Panc1 (cell line): ENCODE measurements around the gene PMPCA. TPM values are rescaled to one million over a fixed set of nuclear protein-coding genes. Genes with fewer than 3 reads are reported as not detected.

Experiments used
- ATAC-seq: fragments of 200-7000 bp; cut with Tn5 transposase; 2 replicates; pipeline ENCODE4 v1.9.1; 2020; ENCODE audit warnings: mild to moderate bottlenecking, moderate library complexity
- BruUV-seq: library from RNA; stranded (reverse); fragments of 400-500 nt; replicated peaks from 2 replicates; lab custom pipeline; 2021; lab: Mats Ljungman, UMichigan
- CTCF ChIA-PET: fragments of 300-600 bp; sonication (Branson Sonifier 250); formaldehyde crosslinking; loops from one replicate; lab custom pipeline; 2022; ENCODE audit warnings: antibody characterized with exemption; lab: Charles Lee
- POLR2A ChIA-PET: fragments of 300-600 bp; sonication (Branson Sonifier 250); formaldehyde crosslinking; loops from one replicate; lab custom pipeline; 2022; ENCODE audit warnings: antibody characterized with exemption; lab: Charles Lee
- DNase-seq: peaks from one replicate; pipeline ENCODE4 v3.0.0-alpha.2; 2010; ENCODE audit warnings: low read depth, low spot score
- H3K27ac ChIP-seq: 2 replicates; pipeline ENCODE4 v1.5.1; 2011; ENCODE audit warnings: mild to moderate bottlenecking, low read length, inconsistent platforms
- H3K27me3 ChIP-seq: fragments of 200-500 bp; sonication (Bioruptor generic); 2 replicates; pipeline ENCODE4 v1.6.0; 2014; ENCODE audit warnings: low read length, inconsistent platforms; ENCODE audit not compliant: control insufficient read depth, insufficient read depth
- H3K36me3 ChIP-seq: fragments of 200-500 bp; sonication (Bioruptor generic); 2 replicates; pipeline ENCODE4 v1.5.1; 2014; ENCODE audit warnings: inconsistent platforms, mild to moderate bottlenecking, low read length, moderate library complexity; ENCODE audit not compliant: control insufficient read depth, insufficient read depth
- H3K4me1 ChIP-seq: 2 replicates; pipeline ENCODE4 v1.5.1; 2011; ENCODE audit warnings: inconsistent platforms, mild to moderate bottlenecking, low read length, moderate library complexity; ENCODE audit not compliant: control insufficient read depth, insufficient read depth
- H3K4me3 ChIP-seq, 2 experiments: 2 replicates each; pipeline ENCODE4 v1.5.1; 2011 to 2012; ENCODE audit warnings: low read depth in 2 of 2, low read length in 2 of 2, mild to moderate bottlenecking in 2 of 2, inconsistent platforms in 1 of 2, moderate library complexity in 1 of 2
- H3K9me3 ChIP-seq: fragments of 200-500 bp; sonication (Bioruptor generic); 2 replicates; pipeline ENCODE4 v1.5.1; 2014; ENCODE audit warnings: low read depth, mild to moderate bottlenecking, inconsistent platforms, low read length, moderate library complexity; ENCODE audit not compliant: control insufficient read depth, insufficient read depth
- POLR2AphosphoS5 ChIP-seq: IDR thresholded peaks from 2 replicates; pipeline ENCODE4 v1.6.1; 2012; ENCODE audit warnings: mild to moderate bottlenecking, low read depth, low read length, moderate library complexity
- SIN3A ChIP-seq: IDR thresholded peaks from 2 replicates; pipeline ENCODE4 v1.6.1; 2012; ENCODE audit warnings: low read depth, mild to moderate bottlenecking, low read length, moderate library complexity, borderline replicate concordance; ENCODE audit not compliant: insufficient read depth
- TCF7L2 ChIP-seq: IDR thresholded peaks from 2 replicates; pipeline ENCODE4 v1.6.1; 2011; ENCODE audit warnings: mild to moderate bottlenecking, low read depth, low read length, inconsistent platforms
- in situ Hi-C: cut with HindIII; loops from 2 replicates; pipeline ENCODE4 v1.10.0; 2016; ENCODE audit warnings: low sequenced_read_pairs, low pct_unique_long_range_greater_than_20kb
- intact Hi-C: fragments of 100-400 bp; cut with micrococcal nuclease; formaldehyde crosslinking; loops from one replicate; pipeline ENCODE4 v1.10.0; 2022; ENCODE audit not compliant: unreplicated experiment
- total RNA-seq: library from RNA; stranded (reverse); gene quantifications from one replicate; pipeline ENCODE4 v1.2.1, GENCODE V29; 2021; ENCODE audit not compliant: unreplicated experiment
- TF ChIP-seq, protein P1 (sequence below): fragments of 450-650 bp; IDR thresholded peaks from 2 replicates; pipeline ENCODE4 v1.5.1; 2017; ENCODE audit warnings: mild to moderate bottlenecking
- TF ChIP-seq, protein P2 (sequence below), 2 experiments: IDR thresholded peaks; 2 replicates each; pipeline ENCODE4 v1.6.1; 2011 to 2012; ENCODE audit warnings: low read depth in 2 of 2, control low read depth in 1 of 2, low read length in 1 of 2, mild to moderate bottlenecking in 1 of 2, moderate library complexity in 1 of 2; ENCODE audit not compliant: insufficient read depth in 1 of 2

Gene PMPCA
- total RNA-seq, 1 experiment from 2014 or later: 60.9 TPM

DNA sequence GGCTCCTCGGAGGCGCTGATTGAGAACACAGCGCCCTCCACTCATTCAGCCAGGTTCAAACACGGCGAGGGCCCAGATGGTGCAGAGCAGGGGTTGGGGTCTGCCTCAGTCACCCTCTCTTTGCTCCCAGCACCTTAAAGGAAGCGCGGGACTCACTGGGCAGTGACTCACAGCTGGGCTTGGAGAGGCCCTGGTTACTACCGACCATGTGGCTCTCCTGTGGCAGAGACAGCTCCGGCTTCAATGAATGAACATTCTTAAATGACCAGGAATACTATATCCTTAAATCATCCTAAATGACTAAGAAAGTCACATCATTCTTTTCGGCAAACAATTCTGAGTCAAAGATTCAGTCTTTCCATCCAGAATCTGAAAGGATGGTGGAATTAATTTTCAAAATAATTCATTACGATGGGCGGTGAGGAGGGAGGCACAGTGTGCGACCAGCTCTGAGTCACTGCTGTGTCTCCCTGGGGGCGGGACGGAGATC is 30.8 kb downstream of the PMPCA start:
- H3K27ac ChIP-seq: no peak overlapping the region
- in situ Hi-C loops (no loop called here), intact Hi-C loops (no loop called here)
- H3K27me3 ChIP-seq: no peaks in the 10 kb centered on the region
- no peak overlapping the region for H3K4me3 ChIP-seq
- TF ChIP-seq SIN3A: no peak
- TF ChIP-seq, protein P1, sequence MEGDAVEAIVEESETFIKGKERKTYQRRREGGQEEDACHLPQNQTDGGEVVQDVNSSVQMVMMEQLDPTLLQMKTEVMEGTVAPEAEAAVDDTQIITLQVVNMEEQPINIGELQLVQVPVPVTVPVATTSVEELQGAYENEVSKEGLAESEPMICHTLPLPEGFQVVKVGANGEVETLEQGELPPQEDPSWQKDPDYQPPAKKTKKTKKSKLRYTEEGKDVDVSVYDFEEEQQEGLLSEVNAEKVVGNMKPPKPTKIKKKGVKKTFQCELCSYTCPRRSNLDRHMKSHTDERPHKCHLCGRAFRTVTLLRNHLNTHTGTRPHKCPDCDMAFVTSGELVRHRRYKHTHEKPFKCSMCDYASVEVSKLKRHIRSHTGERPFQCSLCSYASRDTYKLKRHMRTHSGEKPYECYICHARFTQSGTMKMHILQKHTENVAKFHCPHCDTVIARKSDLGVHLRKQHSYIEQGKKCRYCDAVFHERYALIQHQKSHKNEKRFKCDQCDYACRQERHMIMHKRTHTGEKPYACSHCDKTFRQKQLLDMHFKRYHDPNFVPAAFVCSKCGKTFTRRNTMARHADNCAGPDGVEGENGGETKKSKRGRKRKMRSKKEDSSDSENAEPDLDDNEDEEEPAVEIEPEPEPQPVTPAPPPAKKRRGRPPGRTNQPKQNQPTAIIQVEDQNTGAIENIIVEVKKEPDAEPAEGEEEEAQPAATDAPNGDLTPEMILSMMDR: no peak
- no TSS peak for BruUV-seq
- no peaks in the 10 kb centered on the region; the same call in 1 of the 2 replicates for H3K36me3 ChIP-seq
- DNase-seq: no peak
- no peaks in the 10 kb centered on the region for H3K4me1 ChIP-seq
- ATAC-seq: no peak
- ChIA-PET POLR2A (interaction anchor here (0.6 kb wide), 1 partner anchor 15 kb away, joined by 7 read pairs; no protein-coding TSS in a partner anchor), CTCF (interaction anchor here (0.6 kb wide), 1 partner anchor 11 kb away, joined by 4 read pairs; no protein-coding TSS in a partner anchor)
- no peaks in the 10 kb centered on the region for H3K9me3 ChIP-seq

DNA sequence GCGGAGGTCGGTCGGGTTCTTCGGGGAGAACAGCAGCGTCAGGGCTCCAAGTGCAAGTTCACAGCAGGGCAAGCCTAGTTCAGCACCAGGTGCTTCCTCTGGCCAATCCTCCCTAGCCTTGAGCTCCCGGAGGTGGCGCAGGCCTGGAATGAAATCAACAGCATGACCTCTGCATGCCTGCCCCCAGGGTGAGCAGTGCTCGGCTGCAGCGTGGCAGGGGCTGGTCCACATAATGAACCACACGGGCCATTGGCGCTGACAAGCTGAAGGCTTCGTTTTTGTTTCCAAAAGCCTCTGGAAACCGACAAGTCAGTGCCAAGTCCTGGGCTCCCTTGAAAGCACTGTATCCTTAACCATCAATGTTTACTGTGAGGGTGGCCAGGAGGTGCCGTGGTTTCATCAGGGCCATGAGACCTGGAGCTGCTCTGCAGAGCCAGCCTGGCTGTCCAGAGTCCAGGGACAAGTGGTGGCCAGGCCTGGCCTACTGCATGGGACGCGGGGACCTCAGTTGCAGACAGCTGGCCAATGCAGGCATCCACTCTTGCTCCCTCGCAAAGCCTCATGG is 31.3 kb downstream of the PMPCA start:
- CTCF ChIA-PET: no interaction called here
- ATAC-seq: no peak
- in situ Hi-C loops: no loop called here

More for the DNA sequence above, 31.3 kb downstream of the PMPCA start:
- H3K4me1 ChIP-seq: no peaks in the 10 kb centered on the region
- no peak for DNase-seq
- TF ChIP-seq POLR2AphosphoS5 (no peak), SIN3A (no peak), TCF7L2 (no peak)
- TF ChIP-seq, protein P1: no peak
- TF ChIP-seq, protein P2, sequence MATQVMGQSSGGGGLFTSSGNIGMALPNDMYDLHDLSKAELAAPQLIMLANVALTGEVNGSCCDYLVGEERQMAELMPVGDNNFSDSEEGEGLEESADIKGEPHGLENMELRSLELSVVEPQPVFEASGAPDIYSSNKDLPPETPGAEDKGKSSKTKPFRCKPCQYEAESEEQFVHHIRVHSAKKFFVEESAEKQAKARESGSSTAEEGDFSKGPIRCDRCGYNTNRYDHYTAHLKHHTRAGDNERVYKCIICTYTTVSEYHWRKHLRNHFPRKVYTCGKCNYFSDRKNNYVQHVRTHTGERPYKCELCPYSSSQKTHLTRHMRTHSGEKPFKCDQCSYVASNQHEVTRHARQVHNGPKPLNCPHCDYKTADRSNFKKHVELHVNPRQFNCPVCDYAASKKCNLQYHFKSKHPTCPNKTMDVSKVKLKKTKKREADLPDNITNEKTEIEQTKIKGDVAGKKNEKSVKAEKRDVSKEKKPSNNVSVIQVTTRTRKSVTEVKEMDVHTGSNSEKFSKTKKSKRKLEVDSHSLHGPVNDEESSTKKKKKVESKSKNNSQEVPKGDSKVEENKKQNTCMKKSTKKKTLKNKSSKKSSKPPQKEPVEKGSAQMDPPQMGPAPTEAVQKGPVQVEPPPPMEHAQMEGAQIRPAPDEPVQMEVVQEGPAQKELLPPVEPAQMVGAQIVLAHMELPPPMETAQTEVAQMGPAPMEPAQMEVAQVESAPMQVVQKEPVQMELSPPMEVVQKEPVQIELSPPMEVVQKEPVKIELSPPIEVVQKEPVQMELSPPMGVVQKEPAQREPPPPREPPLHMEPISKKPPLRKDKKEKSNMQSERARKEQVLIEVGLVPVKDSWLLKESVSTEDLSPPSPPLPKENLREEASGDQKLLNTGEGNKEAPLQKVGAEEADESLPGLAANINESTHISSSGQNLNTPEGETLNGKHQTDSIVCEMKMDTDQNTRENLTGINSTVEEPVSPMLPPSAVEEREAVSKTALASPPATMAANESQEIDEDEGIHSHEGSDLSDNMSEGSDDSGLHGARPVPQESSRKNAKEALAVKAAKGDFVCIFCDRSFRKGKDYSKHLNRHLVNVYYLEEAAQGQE (IDR thresholded peaks at IDR 0.05; ENCODE audit: insufficient read depth in 1 of 2, low read depth in 2 of 2, low read length in 1 of 2): no peak
- BruUV-seq: no TSS peak
- no peaks in the 10 kb centered on the region for H3K27me3 ChIP-seq
- no peaks in the 10 kb centered on the region; the same call in 1 of the 2 replicates for H3K36me3 ChIP-seq
- POLR2A ChIA-PET: interaction anchor here (0.5 to 0.6 kb wide), 2 partner anchors 16 to 179 kb away, joined by 3 to 7 read pairs; no protein-coding TSS in a partner anchor
- no peak overlapping the region for H3K4me3 ChIP-seq
- H3K9me3 ChIP-seq: no peaks in the 10 kb centered on the region
- intact Hi-C loops: no loop called here
- H3K27ac ChIP-seq: no peak overlapping the region
